Activated CD8-positive, alpha-beta memory T cell treated with anti-CD3 and anti-CD28 coated beads for 1 hour (primary cell): Measurements from ENCODE around the gene OR4K5.
"Not testable (repeated sequence)": the region's sequence is repeated elsewhere in the genome, so short reads cannot be mapped to it uniquely, and the experiment has no call there.

Source experiments
- DNase-seq, 2 donors: peaks; one replicate each; pipeline ENCODE4 v3.0.0-alpha.2; 2020; ENCODE audit warnings: low read depth in 1 of 2; ENCODE audit errors: extremely low read depth in 1 of 2

Gene OR4K5

GRCh38 chr14:19920021-19920657 is at the start of gene OR4K5:
Gene OR4K5, plus strand, starts transcription at chr14:19920607. Its CDS starts 0 bp downstream, at chr14:19920607.
- DNase-seq, result no peak

GRCh38 chr14:19873178-19873577 is 47.2 kb upstream of the OR4K5 start:
- DNase-seq, result no peak

- no peak for DNase-seq
These were observed 45.6 kb upstream of the OR4K5 start, which contains the start of gene OR4K2 for GRCh38 chr14:19874842-19875241. Gene OR4K2, plus strand, starts transcription at chr14:19875142. Its CDS starts 1,126 bp downstream, at chr14:19876268.

- no peak for DNase-seq
These were observed 42.3 kb upstream of the OR4K5 start for GRCh38 chr14:19878029-19878642.

- no peak for DNase-seq
These were observed 25.1 kb upstream of the OR4K5 start for GRCh38 chr14:19895282-19895681.

- DNase-seq, result no peak
These were observed 19.4 kb upstream of the OR4K5 start for GRCh38 chr14:19900999-19901398.

- no peak for DNase-seq
These were observed 18.0 kb upstream of the OR4K5 start for GRCh38 chr14:19902409-19902808.

- DNase-seq, result no peak
These were observed 13.7 kb upstream of the OR4K5 start for GRCh38 chr14:19906665-19907064.

GRCh38 chr14:19911114-19911513 is 9.3 kb upstream of the OR4K5 start:
- DNase-seq, result no peak

GRCh38 chr14:19917243-19917642 is 3.2 kb upstream of the OR4K5 start:
- DNase-seq, result no peak

GRCh38 chr14:19917955-19918518 is 2.4 kb upstream of the OR4K5 start:
- no peak for DNase-seq

- DNase-seq, result no peak
These were observed 1.7 kb upstream of the OR4K5 start for GRCh38 chr14:19918553-19919264.

- no peak for DNase-seq
These were observed 10.2 kb downstream of the OR4K5 start, which contains the start of gene OR4K1 for GRCh38 chr14:19930617-19931016. Gene OR4K1, plus strand, starts transcription at chr14:19930917. Its CDS starts 4,750 bp downstream, at chr14:19935667.

- no peak for DNase-seq
These were observed 21.3 kb downstream of the OR4K5 start for GRCh38 chr14:19941668-19942067.

- DNase-seq, result no peak
These were observed 27.1 kb downstream of the OR4K5 start for GRCh38 chr14:19947413-19948090.

GRCh38 chr14:19949218-19949617 is 28.8 kb downstream of the OR4K5 start:
- no peak for DNase-seq

GRCh38 chr14:19969735-19970134 is 49.3 kb downstream of the OR4K5 start:
- DNase-seq, result not testable (repeated sequence)
